ENCODE measurements around the gene BPIFB6.

GRCh38 chr20:33043731-33044181 lies 12.3 kb downstream of the BPIFB6 start:
- TF ChIP-seq YY1 (IDR thresholded peaks at IDR 0.05; ENCODE audit: insufficient read depth, insufficient read length) (no peak), SUZ12 (IDR thresholded peaks at IDR 0.05; ENCODE audit: extremely low read depth, insufficient read depth, insufficient read length) (no peak), ZNF274 (IDR thresholded peaks at IDR 0.05; ENCODE audit: low read depth, low read length) (no peak)

Data from NT2/D1 (cell line).